HFF-Myc (cell line): Measurements from ENCODE around the gene KIAA0930.
A peak's percentile ranks its signal among the peaks of the same experiment; 100 is the strongest.

Experiments
- DNase-seq: peaks from one replicate; pipeline ENCODE4 v3.0.0-alpha.2; 2011; ENCODE audit warnings: low read depth; ENCODE audit errors: extremely low read depth
- H3K4me3 ChIP-seq: replicated peaks from 2 replicates; pipeline ENCODE4 v1.5.1; 2011; ENCODE audit warnings: low read depth, mild to moderate bottlenecking, control low read depth, low read length
- TF ChIP-seq, protein P1 (sequence below): IDR thresholded peaks from 2 replicates; pipeline ENCODE4 v1.5.1; 2012; ENCODE audit warnings: mild to moderate bottlenecking, low read depth, low read length, control low read depth; ENCODE audit errors: missing control alignments

Gene KIAA0930

DNA sequence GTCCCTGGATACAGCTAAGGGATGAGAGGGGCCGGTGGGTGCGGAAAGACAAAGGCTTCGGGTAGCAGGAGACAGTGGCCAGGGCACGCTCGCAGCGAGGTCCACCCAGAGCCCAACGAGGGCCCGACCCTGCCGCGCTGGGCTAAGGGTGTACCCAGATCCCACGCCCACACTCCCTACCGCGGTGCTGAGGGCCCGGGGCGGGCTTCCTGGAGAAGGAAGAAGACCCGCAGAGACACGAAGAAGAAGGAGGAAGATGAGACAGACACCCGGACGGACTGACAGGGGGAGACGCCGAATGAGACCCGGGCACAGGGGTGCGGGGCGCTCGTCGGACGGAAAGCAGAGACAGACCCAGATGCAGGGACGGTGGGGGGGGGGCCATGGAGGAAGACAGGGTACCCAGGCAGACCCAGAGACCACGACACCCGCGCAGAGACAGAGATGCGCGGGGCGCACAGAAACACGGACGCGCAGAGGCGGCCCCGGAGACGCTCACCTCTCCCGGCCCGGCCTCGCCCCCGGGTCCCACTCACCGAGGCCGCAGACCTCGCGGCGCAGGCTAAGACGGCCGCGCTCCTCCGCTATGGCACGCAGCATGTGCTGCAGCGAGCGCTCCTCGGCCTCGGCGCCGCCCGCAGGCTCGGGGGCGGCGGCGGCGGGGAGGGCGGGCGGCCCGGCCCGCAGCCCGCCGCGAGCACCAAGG, 437 bp downstream of the KIAA0930 start:
- TF ChIP-seq, protein P1, sequence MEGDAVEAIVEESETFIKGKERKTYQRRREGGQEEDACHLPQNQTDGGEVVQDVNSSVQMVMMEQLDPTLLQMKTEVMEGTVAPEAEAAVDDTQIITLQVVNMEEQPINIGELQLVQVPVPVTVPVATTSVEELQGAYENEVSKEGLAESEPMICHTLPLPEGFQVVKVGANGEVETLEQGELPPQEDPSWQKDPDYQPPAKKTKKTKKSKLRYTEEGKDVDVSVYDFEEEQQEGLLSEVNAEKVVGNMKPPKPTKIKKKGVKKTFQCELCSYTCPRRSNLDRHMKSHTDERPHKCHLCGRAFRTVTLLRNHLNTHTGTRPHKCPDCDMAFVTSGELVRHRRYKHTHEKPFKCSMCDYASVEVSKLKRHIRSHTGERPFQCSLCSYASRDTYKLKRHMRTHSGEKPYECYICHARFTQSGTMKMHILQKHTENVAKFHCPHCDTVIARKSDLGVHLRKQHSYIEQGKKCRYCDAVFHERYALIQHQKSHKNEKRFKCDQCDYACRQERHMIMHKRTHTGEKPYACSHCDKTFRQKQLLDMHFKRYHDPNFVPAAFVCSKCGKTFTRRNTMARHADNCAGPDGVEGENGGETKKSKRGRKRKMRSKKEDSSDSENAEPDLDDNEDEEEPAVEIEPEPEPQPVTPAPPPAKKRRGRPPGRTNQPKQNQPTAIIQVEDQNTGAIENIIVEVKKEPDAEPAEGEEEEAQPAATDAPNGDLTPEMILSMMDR, result no peak
- H3K4me3 ChIP-seq, result peak overlapping the region; percentile 73
- no peak for DNase-seq

DNA sequence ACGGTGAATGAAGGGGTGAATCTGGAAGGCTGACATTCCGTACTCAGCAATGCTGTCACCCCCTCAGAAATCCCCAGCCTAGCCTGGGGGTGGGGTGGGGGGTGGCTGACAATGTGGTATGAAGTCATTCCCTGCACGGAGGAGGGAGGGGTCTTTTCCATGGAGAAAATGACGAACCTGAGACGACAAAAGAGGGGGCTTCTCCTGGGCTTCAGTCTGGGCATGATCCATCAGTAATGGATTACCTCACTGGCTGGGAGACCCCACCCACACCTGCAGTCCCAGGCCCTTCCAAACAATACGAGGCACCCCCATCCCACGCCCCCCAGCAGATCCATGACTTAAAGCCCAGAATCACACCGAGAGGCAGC, 1.0 kb downstream of the KIAA0930 start:
- no peak for DNase-seq
- TF ChIP-seq, protein P1, result no peak
- H3K4me3 ChIP-seq, result peak overlapping the region; percentile 73

DNA sequence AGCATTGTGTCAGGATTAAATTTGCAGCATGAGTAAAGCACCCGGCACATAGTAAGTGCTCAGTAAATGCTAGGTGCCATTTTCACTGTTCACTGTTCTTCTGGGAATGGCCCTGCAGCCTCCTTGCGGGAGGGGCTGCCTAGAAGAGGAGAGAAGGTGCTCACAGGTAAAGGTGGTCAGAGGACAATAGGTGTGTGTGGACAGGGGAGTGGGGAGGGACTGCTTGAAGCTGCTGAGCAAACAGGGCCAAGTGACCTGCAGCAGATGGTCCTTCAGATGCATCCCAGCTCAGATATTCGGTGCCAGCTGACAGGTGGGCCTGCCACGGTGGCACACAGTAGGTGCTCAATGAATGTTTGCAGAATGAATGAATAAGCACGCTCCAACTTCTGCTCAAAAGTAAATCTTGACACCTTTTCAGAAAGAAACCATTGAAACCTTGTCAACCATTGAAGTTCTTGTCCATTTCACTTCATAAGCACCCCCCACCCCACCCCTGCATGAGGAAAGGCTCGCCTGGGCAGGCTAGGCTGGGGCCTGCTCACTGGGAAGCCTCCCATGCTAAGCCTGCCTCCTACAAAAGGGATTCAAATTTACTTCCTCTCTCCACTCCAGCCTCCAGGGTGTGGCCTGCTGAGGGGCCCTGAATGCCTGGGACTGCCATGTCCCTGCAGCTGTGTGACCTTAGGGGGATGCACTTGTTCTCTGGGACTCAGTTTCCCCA, 1.6 kb downstream of the KIAA0930 start:
- no peak for DNase-seq
- peak overlapping the region; percentile 73 for H3K4me3 ChIP-seq
- TF ChIP-seq, protein P1, result no peak

DNA sequence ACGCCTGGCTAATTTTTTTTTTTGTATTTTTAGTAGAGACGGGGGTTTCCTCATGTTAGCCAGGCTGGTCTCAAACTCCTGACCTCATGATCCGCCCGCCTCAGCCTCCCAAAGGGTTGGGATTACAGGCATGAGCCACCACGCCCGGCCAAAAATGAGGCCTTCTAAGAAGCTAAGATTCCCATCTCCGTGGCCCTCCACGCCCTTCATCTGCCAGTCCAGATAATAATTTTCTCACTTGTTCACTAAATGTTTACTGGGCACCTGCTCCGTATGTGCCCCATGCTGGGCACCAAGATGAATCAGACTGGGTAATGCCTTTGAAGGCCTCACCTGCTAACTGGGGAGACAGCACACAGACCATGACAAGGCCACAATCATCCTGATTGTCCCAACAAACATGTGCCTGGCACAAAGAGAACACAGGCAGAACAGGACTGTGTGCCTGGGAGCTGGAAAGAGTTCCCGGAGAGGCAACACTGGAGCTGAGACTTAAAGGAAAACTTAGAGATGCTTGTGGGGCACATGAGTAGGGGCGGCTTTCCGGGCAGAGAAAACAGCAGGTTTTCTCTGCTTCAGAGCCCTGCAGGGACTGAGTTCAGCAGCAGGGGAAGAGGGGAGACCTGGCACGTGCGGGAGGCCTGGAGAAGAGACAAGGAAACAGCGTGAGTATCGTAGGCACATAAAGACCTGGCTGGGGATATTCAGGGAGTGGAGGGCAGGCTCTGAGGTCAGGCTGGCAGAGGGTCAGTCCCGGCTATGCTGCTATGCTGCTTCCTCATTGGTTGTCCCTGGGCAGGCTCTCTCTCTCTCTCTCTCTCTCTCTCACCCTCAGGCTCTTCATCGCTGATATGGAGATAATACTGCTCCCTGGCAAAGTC, 2.4 kb downstream of the KIAA0930 start:
- H3K4me3 ChIP-seq, result no peak overlapping the region
- no peak for DNase-seq
- TF ChIP-seq, protein P1, result no peak

DNA sequence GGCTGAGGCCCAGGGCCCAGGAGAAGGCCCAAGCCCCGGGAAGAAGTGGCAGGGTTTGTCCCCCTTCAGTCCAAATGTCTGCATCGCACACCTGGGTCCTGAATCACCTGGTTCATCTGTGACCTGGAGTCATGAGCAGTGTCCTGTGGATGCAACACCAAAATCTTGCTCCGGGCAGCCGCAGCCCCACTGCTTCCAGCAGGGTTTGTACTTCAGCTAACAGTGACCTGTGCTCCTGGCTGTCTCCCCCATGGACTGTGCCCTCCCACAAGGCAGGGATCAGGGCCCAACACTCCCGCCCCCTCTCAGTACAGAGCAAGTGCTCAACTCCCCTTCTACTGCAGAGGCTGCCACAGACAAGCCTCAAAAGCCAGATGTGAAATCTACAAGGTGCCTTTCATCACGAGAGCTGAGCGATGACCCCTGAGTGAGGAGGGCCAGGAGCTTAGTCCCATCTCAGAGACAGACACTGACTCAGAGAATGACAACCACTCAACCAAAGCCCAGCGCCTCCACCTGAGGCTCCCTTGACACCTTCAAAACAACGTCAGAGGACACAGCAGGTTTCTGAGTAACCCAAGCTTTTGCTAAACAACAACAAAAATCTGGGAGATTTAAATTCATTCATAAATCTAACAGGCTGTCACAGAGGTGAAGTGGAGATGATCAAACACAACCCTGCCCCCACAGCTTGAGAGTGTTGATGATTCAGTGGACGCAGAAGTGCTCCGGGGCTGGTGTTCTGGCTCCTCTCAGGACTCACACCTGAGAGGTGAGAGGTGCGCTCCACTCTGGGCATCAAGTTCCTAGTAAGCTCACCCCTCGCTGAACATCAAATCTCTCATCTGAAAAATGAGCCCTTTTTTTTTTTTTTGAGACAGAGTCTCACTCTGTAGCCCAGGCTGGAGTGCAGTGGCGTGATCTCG, 3.4 kb downstream of the KIAA0930 start:
- DNase-seq, result no peak
- H3K4me3 ChIP-seq, result no peak overlapping the region
- TF ChIP-seq, protein P1, result no peak

DNA sequence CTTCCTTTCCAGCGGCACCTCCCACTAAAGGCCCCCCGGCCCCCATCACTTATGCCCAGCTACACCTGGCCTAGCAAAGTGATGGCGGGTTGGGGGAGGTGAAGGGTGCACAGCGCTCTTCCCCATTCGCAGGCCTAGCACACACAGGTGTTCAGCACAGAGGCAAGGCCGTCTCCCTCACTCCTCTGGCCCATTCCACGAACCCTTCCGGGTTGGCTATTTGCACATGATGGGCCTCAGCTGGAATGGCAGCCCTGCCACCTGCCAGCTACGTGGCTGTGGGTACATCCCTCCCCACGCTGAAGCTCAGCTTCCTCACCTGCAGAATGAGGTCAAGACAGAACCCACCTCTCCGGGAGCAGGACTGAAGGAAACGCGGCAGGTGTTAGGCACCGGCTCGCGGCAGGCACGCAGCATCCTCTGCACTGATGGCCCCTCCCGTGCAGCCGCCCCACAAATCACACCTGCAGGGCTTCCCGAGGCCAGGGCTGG, 4.8 kb downstream of the KIAA0930 start:
- TF ChIP-seq, protein P1, result no peak
- H3K4me3 ChIP-seq, result no peak overlapping the region
- no peak for DNase-seq
